OCI-LY3 (cell line): ENCODE results near the gene HIPK2.

Experiments
- H2AFZ ChIP-seq: fragments of 200-600, 300-600 bp; shearing (Covaris generic); 2 replicates; pipeline ENCODE4 v1.6.0; 2014; ENCODE audit warnings: antibody characterized with exemption, low read depth, low read length
- H3K27ac ChIP-seq: fragments of 200-600, 300-600 bp; sonication (generic); 2 replicates; pipeline ENCODE4 v1.5.1; 2014; ENCODE audit warnings: mild to moderate bottlenecking, low read length, moderate library complexity, mixed read lengths
- H3K27me3 ChIP-seq: fragments of 200-600, 300-600 bp; sonication (generic); 2 replicates; pipeline ENCODE4 v1.6.1; 2014; ENCODE audit warnings: low read depth, low read length, mixed read lengths
- H3K36me3 ChIP-seq: fragments of 200-600, 300-600 bp; sonication (generic); replicated peaks from 2 replicates; pipeline ENCODE3; 2014; ENCODE audit warnings: low read depth, low read length, mixed read lengths
- H3K4me1 ChIP-seq: fragments of 300-600, 200-600 bp; sonication (generic); 2 replicates; pipeline ENCODE4 v1.6.1; 2014; ENCODE audit warnings: low read length, mixed read lengths
- H3K4me2 ChIP-seq: fragments of 200-600, 300-600 bp; sonication (generic); 2 replicates; pipeline ENCODE4 v1.6.1; 2014; ENCODE audit warnings: low read length, mixed read lengths
- H3K4me3 ChIP-seq: fragments of 300-600, 200-600 bp; sonication (generic); 2 replicates; pipeline ENCODE4 v1.5.1; 2014; ENCODE audit warnings: antibody characterized with exemption, mild to moderate bottlenecking, low read length, moderate library complexity
- H3K79me2 ChIP-seq: fragments of 300-600, 200-600 bp; shearing (Covaris generic); 2 replicates; pipeline ENCODE4 v1.6.1; 2014; ENCODE audit warnings: mild to moderate bottlenecking, low read length, mixed read lengths
- H3K9ac ChIP-seq: fragments of 300-600, 200-600 bp; shearing (Covaris generic); 2 replicates; pipeline ENCODE4 v1.6.0; 2014; ENCODE audit warnings: mild to moderate bottlenecking, low read length, moderate library complexity
- H3K9me3 ChIP-seq: fragments of 200-600, 300-600 bp; shearing (Covaris generic); 2 replicates; pipeline ENCODE4 v1.6.1; 2014; ENCODE audit warnings: low read length, mixed read lengths; ENCODE audit not compliant: insufficient read depth
- H4K20me1 ChIP-seq: fragments of 200-600, 300-600 bp; sonication (generic); 2 replicates; pipeline ENCODE4 v1.6.1; 2016; ENCODE audit warnings: low read length, mixed read lengths; ENCODE audit not compliant: insufficient read depth
- CTCF ChIP-seq: fragments of 200-600, 300-600 bp; sonication (generic); IDR thresholded peaks from 2 replicates; pipeline ENCODE4 v1.5.1; 2014; ENCODE audit warnings: antibody characterized with exemption, low read length, low read depth
- EZH2phosphoT487 ChIP-seq: fragments of 200-600 bp; shearing (Covaris generic); IDR thresholded peaks from 2 replicates; pipeline ENCODE4 v1.6.1; 2018; ENCODE audit warnings: antibody characterized with exemption, mixed run types, low read depth

HIPK2 gene

GRCh38 chr7:139762886-139763285 is 14.9 kb downstream of the HIPK2 start:
- Histone ChIP-seq H3K4me1 (no peaks in the 10 kb centered on the region), H3K9ac (no peak overlapping the region), H3K4me3 (no peak overlapping the region), H3K79me2 (no peaks in the 10 kb centered on the region), H3K9me3 (no peaks in the 10 kb centered on the region), H3K36me3 (no peaks in the 10 kb centered on the region), H3K27me3 (peaks cover 28% of the 10 kb centered on the region; the same call in 1 of the 2 replicates), H3K4me2 (no peak overlapping the region), H3K27ac (no peak overlapping the region), H4K20me1 (no peaks in the 10 kb centered on the region; the same call in 1 of the 2 replicates), H2AFZ (no peak overlapping the region)
- no peak for TF ChIP-seq CTCF
- TF ChIP-seq EZH2phosphoT487, result no peak

- Histone ChIP-seq H3K27ac (no peak overlapping the region), H2AFZ (no peak overlapping the region), H3K79me2 (no peaks in the 10 kb centered on the region), H3K9me3 (no peaks in the 10 kb centered on the region), H3K4me3 (no peak overlapping the region), H3K27me3 (peaks cover 39% of the 10 kb centered on the region; the same call in 1 of the 2 replicates), H4K20me1 (no peaks in the 10 kb centered on the region; the same call in 1 of the 2 replicates), H3K36me3 (no peaks in the 10 kb centered on the region), H3K4me1 (no peaks in the 10 kb centered on the region), H3K9ac (no peak overlapping the region), H3K4me2 (no peak overlapping the region)
- TF ChIP-seq CTCF, result no peak
- no peak for TF ChIP-seq EZH2phosphoT487
These were observed 19.4 kb downstream of the HIPK2 start for GRCh38 chr7:139758388-139758787.

- H3K4me3 ChIP-seq, result no peak overlapping the region
- no peaks in the 10 kb centered on the region for H3K36me3 ChIP-seq
- peaks cover 42% of the 10 kb centered on the region; the same call in 1 of the 2 replicates for H3K27me3 ChIP-seq
- no peaks in the 10 kb centered on the region for H3K9me3 ChIP-seq
- TF ChIP-seq EZH2phosphoT487 (no peak), CTCF (no peak)
- H4K20me1 ChIP-seq, result no peaks in the 10 kb centered on the region; the same call in 1 of the 2 replicates
- H3K9ac ChIP-seq, result no peak overlapping the region
- H3K27ac ChIP-seq, result no peak overlapping the region
- no peak overlapping the region for H3K4me2 ChIP-seq
- no peaks in the 10 kb centered on the region for H3K4me1 ChIP-seq
- H2AFZ ChIP-seq, result no peak overlapping the region
- H3K79me2 ChIP-seq, result no peaks in the 10 kb centered on the region
These were observed 19.8 kb downstream of the HIPK2 start for GRCh38 chr7:139757968-139758367.

- H3K79me2 ChIP-seq, result no peaks in the 10 kb centered on the region
- no peak overlapping the region for H3K27ac ChIP-seq
These were observed 24.1 kb downstream of the HIPK2 start for GRCh38 chr7:139753693-139754111.

More at GRCh38 chr7:139753693-139754111, 24.1 kb downstream of the HIPK2 start:
- no peaks in the 10 kb centered on the region for H3K4me1 ChIP-seq
- H3K27me3 ChIP-seq, result peaks cover 41% of the 10 kb centered on the region
- H3K9ac ChIP-seq, result no peak overlapping the region
- TF ChIP-seq EZH2phosphoT487 (no peak), CTCF (no peak)
- H4K20me1 ChIP-seq, result no peaks in the 10 kb centered on the region; the same call in 1 of the 2 replicates
- no peaks in the 10 kb centered on the region for H3K36me3 ChIP-seq
- no peak overlapping the region for H3K4me2 ChIP-seq
- H2AFZ ChIP-seq, result no peak overlapping the region
- no peak overlapping the region for H3K4me3 ChIP-seq
- H3K9me3 ChIP-seq, result no peaks in the 10 kb centered on the region
